ENCODE data around the gene GPATCH11.

Gene GPATCH11

DNA sequence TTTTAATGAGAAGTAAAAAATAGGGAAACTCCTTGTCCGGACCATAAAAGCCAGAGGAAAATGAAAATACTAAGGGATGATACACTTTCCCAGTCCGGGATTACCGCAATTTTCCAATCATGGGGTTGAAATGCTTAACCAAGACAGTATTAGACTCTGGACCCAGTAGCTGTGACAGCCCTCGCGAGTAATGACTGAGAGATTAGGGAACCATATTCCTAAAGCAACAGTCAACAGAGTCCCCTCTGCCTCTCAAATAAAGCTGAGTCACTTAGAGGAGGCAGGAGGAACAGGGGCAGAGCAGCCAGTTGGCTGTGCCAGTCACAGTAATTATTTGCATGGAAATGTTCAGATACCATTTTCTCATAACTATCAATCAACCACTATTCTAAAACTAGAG lies 34.8 kb downstream of the GPATCH11 start:
- Mint-ChIP-seq H3K36me3 (ENCODE audit: insufficient read depth) (peaks cover 74% of the 10 kb centered on the region), H3K4me3 (no peak overlapping the region), H3K27ac (no peak overlapping the region), H3K9me3 (no peaks in the 10 kb centered on the region), H3K27me3 (no peaks in the 10 kb centered on the region), H3K4me1 (ENCODE audit: low read depth in 2 of 2) (peaks cover 2 to 7% of the 10 kb centered on the region in 2 donors)
- DNase-seq, result no peak
- no peak for ATAC-seq (replicated peaks)

DNA sequence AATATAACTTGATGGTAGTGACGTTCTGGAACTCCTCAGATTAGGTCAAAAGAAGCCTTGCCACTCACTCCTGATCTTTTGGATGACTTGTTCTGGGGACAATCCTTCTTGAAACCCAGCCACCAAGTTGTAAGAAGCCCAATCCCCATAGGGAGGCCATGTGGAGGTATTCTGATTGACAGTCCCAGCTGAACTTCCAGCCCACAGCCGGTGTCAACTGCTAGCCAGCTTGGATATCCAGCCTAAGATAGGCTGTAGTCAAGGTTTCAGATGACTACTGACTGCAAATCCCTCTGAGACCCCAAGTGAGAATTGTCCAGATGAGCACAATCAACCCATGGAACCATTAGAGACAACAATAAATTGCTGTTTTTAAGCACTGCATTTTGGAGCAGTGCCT lies 41.1 kb downstream of the GPATCH11 start:
- Mint-ChIP-seq H3K36me3 (ENCODE audit: insufficient read depth) (peaks cover 63% of the 10 kb centered on the region), H3K4me1 (ENCODE audit: low read depth in 2 of 2) (peaks cover 2 to 6% of the 10 kb centered on the region in 2 donors), H3K9me3 (no peaks in the 10 kb centered on the region), H3K27ac (no peak overlapping the region), H3K27me3 (no peaks in the 10 kb centered on the region), H3K4me3 (no peak overlapping the region)
- DNase-seq (no peak), ATAC-seq (replicated peaks) (no peak)

GRCh38 chr2:37132914-37133313 lies 48.6 kb downstream of the GPATCH11 start:
- Mint-ChIP-seq H3K4me3 (no peak overlapping the region), H3K36me3 (ENCODE audit: insufficient read depth) (peaks cover 30% of the 10 kb centered on the region), H3K27ac (no peak overlapping the region), H3K27me3 (no peaks in the 10 kb centered on the region), H3K4me1 (ENCODE audit: low read depth in 2 of 2) (peaks cover 2 to 6% of the 10 kb centered on the region in 2 donors), H3K9me3 (no peaks in the 10 kb centered on the region)
- no peak for ATAC-seq (replicated peaks)
- no peak for DNase-seq

GRCh38 chr2:37142546-37142945 lies 58.2 kb downstream of the GPATCH11 start:
- Mint-ChIP-seq H3K36me3 (ENCODE audit: insufficient read depth) (peaks cover 58% of the 10 kb centered on the region), H3K4me1 (ENCODE audit: low read depth in 2 of 2) (peaks cover 0 to 9% of the 10 kb centered on the region in 2 donors), H3K9me3 (no peaks in the 10 kb centered on the region), H3K27me3 (no peaks in the 10 kb centered on the region), H3K27ac (peak overlapping the region in 1 of 2 donors; percentile 64), H3K4me3 (no peak overlapping the region)
- ATAC-seq (replicated peaks) (no peak), DNase-seq (no peak)

DNA sequence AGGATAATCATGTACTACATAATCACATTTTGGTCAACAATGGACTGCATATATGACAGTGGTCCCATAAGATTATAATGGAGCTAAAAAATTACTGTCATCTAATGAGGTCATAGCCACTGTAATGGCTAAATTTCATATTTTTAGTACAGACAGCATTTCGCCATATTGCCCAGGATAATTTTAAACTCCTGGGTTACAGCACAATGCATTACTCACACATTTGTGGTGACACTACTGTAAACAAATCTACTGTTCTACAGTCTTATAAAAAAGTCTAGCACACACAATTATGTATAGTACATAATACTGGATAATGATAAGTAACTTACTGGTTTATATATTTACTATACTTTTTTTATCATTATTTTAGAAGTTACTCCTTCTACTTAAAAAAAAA lies 59.7 kb downstream of the GPATCH11 start:
- Mint-ChIP-seq H3K4me1 (ENCODE audit: low read depth in 2 of 2) (peaks cover under 1 to 9% of the 10 kb centered on the region in 2 donors), H3K36me3 (ENCODE audit: insufficient read depth) (peaks cover 61% of the 10 kb centered on the region), H3K9me3 (no peaks in the 10 kb centered on the region), H3K27me3 (no peaks in the 10 kb centered on the region), H3K27ac (no peak overlapping the region), H3K4me3 (no peak overlapping the region)
- no peak for DNase-seq
- no peak for ATAC-seq (replicated peaks)

GRCh38 chr2:37146062-37146461 lies 61.7 kb downstream of the GPATCH11 start:
- peaks cover 6 to 17% of the 10 kb centered on the region in 2 donors for H3K4me1 Mint-ChIP-seq (ENCODE audit: low read depth in 2 of 2)
- H3K4me3 Mint-ChIP-seq, result no peak overlapping the region
- H3K36me3 Mint-ChIP-seq (ENCODE audit: insufficient read depth), result peaks cover 49% of the 10 kb centered on the region
- DNase-seq, result no peak
- no peak for ATAC-seq (replicated peaks)
- no peaks in the 10 kb centered on the region for H3K9me3 Mint-ChIP-seq
- H3K27ac Mint-ChIP-seq, result no peak overlapping the region
- H3K27me3 Mint-ChIP-seq, result no peaks in the 10 kb centered on the region

DNA sequence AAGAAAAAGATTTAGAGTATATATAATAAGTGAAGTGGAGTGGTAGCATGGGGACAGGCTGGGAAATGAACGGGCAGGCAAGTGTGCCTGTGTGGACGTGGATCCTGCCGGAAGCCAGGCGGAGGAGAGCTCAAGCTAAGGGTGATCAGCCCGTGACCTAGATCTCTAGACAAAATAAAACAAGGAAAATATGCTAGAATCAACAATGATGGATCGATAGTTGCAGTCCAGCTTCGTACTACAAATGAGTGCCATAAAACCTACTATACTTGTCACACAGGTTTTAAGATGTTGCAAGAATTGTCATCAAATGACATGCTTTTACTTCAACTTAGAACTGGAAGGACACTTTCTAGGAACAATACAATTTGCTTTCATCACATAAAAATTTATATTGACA lies 64.0 kb downstream of the GPATCH11 start:
- H3K36me3 Mint-ChIP-seq (ENCODE audit: insufficient read depth), result peaks cover 37% of the 10 kb centered on the region
- H3K4me3 Mint-ChIP-seq, result no peak overlapping the region

More for the DNA sequence above, 64.0 kb downstream of the GPATCH11 start:
- no peak overlapping the region for H3K27ac Mint-ChIP-seq
- H3K9me3 Mint-ChIP-seq, result no peaks in the 10 kb centered on the region
- H3K4me1 Mint-ChIP-seq (ENCODE audit: low read depth in 2 of 2), result peaks cover 12 to 23% of the 10 kb centered on the region in 2 donors
- H3K27me3 Mint-ChIP-seq, result no peaks in the 10 kb centered on the region
- ATAC-seq (replicated peaks) (no peak), DNase-seq (no peak)

Measured in effector memory CD8-positive, alpha-beta T cell (primary cell).